CD1c-positive myeloid dendritic cell (primary cell): ENCODE data around the gene B3GNT3.

Experiments used
- DNase-seq: peaks from one replicate; pipeline ENCODE4 v3.0.0-alpha.2; 2016; ENCODE audit errors: extremely low spot score

B3GNT3 gene

GRCh38 chr19:17860993-17861360, 66.0 kb downstream of the B3GNT3 start:
- no peak for DNase-seq

- no peak for DNase-seq
Measured at GRCh38 chr19:17861542-17862402, 66.8 kb downstream of the B3GNT3 start.

GRCh38 chr19:17862711-17863519, 68.0 kb downstream of the B3GNT3 start:
- DNase-seq: no peak
